GM18505 (cell line): ENCODE results near the gene TNFRSF1B.
"Not testable (repeated sequence)": the region's sequence is repeated elsewhere in the genome, so short reads cannot be mapped to it uniquely, and the experiment has no call there.

Experiments used
- ATAC-seq: cut with Tn5 transposase; IDR thresholded peaks from one replicate; pipeline ENCODE4 v1.9.1; 2021; ENCODE audit not compliant: unreplicated experiment
- POLR2A ChIP-seq: IDR thresholded peaks from 4 replicates; pipeline ENCODE4 v1.6.1; 2011; ENCODE audit warnings: borderline replicate concordance; ENCODE audit not compliant: insufficient read depth, insufficient read length; ENCODE audit errors: extremely low read depth

Gene TNFRSF1B

GRCh38 chr1:12204754-12205658 is 38.2 kb downstream of the TNFRSF1B start:
- no peak for ATAC-seq

GRCh38 chr1:12206238-12206637 is 39.4 kb downstream of the TNFRSF1B start:
- no peak for ATAC-seq
- TF ChIP-seq POLR2A, result no peak

More at GRCh38 chr1:12204754-12205658, 38.2 kb downstream of the TNFRSF1B start:
- no peak for TF ChIP-seq POLR2A

GRCh38 chr1:12206792-12207424 is 40.1 kb downstream of the TNFRSF1B start:
- no peak for ATAC-seq

GRCh38 chr1:12208271-12208670 is 41.5 kb downstream of the TNFRSF1B start:
- no peak for ATAC-seq
- TF ChIP-seq POLR2A, result no peak

More at GRCh38 chr1:12206792-12207424, 40.1 kb downstream of the TNFRSF1B start:
- TF ChIP-seq POLR2A, result no peak

- TF ChIP-seq POLR2A, result no peak
- no peak for ATAC-seq
Observed at GRCh38 chr1:12208764-12209494, 42.1 kb downstream of the TNFRSF1B start.

- TF ChIP-seq POLR2A, result no peak
- no peak for ATAC-seq
Observed at GRCh38 chr1:12209495-12209832, 42.7 kb downstream of the TNFRSF1B start.

- TF ChIP-seq POLR2A, result no peak
- no peak for ATAC-seq
Observed at GRCh38 chr1:12215118-12215961, 48.5 kb downstream of the TNFRSF1B start.

GRCh38 chr1:12219800-12220199 is 53.0 kb downstream of the TNFRSF1B start:
- no peak for ATAC-seq
- no peak for TF ChIP-seq POLR2A

GRCh38 chr1:12220890-12221289 is 54.1 kb downstream of the TNFRSF1B start:
- ATAC-seq, result no peak
- TF ChIP-seq POLR2A, result no peak

- not testable (repeated sequence) for ATAC-seq
Observed at GRCh38 chr1:12222700-12223099, 55.9 kb downstream of the TNFRSF1B start.

GRCh38 chr1:12224092-12224491 is 57.3 kb downstream of the TNFRSF1B start:
- ATAC-seq, result not testable (repeated sequence)

GRCh38 chr1:12228979-12229378 is 62.2 kb downstream of the TNFRSF1B start:
- no peak for ATAC-seq
- no peak for TF ChIP-seq POLR2A

GRCh38 chr1:12229386-12229834 is 62.6 kb downstream of the TNFRSF1B start:
- no peak for ATAC-seq
- no peak for TF ChIP-seq POLR2A
